Transverse colon (tissue), 4 donors: ENCODE results near the gene ABCD1. TPM values are rescaled to one million over a fixed set of nuclear protein-coding genes. Genes with fewer than 3 reads are reported as not detected.
"Not testable (repeated sequence)": the region's sequence is repeated elsewhere in the genome, so short reads cannot be mapped to it uniquely, and the experiment has no call there.

Experiments used
- DNase-seq: peaks from one replicate; pipeline ENCODE4 v3.0.0-alpha.2; 2019
- H3K27ac ChIP-seq, 4 donors: fragments of 200-600 bp; sonication (generic); 2 replicates each; pipeline ENCODE4 v1.5.1; 2016 to 2018; ENCODE audit warnings: inconsistent platforms in 4 of 4
- H3K27me3 ChIP-seq: fragments of 200-600 bp; sonication (generic); 2 replicates; pipeline ENCODE4 v1.5.1; 2017; ENCODE audit warnings: inconsistent platforms
- H3K36me3 ChIP-seq, 4 donors: fragments of 200-600 bp; sonication (generic); 2 replicates each; pipeline ENCODE4 v1.5.1; 2017 to 2019; ENCODE audit warnings: inconsistent platforms in 4 of 4
- H3K4me1 ChIP-seq, 4 donors: fragments of 200-600 bp; sonication (generic); 2 replicates each; pipeline ENCODE4 v1.5.1; 2017 to 2020; ENCODE audit warnings: inconsistent platforms in 4 of 4
- H3K4me3 ChIP-seq, 4 donors: fragments of 200-600 bp; sonication (generic); 1 replicate in 1 of 4; 2 replicates in 3 of 4; pipeline versions ENCODE4 v1.5.1 to v1.6.1; 2017 to 2019; ENCODE audit warnings: inconsistent platforms in 4 of 4
- H3K9me3 ChIP-seq, 2 donors: fragments of 200-600 bp; sonication (generic); 2 replicates each; pipeline ENCODE4 v1.5.1; 2017 to 2019; ENCODE audit warnings: inconsistent platforms in 2 of 2
- CTCF ChIP-seq, 5 experiments: fragments of 200-600 bp in 3 of 5; fragments of 450-650 bp in 2 of 5; sonication (generic) in 3 of 5; IDR thresholded peaks; 1 replicate in 2 of 5; 2 replicates in 3 of 5; pipeline ENCODE4 v1.5.1; 2016 to 2017; ENCODE audit warnings: antibody characterized with exemption in 5 of 5, inconsistent platforms in 3 of 5, mild to moderate bottlenecking in 2 of 5, moderate library complexity in 1 of 5
- EP300 ChIP-seq: sonication (generic); formaldehyde crosslinking; IDR thresholded peaks from one replicate; pipeline ENCODE4 v1.6.1; 2017; ENCODE audit warnings: antibody characterized with exemption, low read depth
- POLR2A ChIP-seq: fragments of 450-650 bp; IDR thresholded peaks from one replicate; pipeline ENCODE4 v1.6.1; 2016; ENCODE audit warnings: antibody characterized with exemption, mild to moderate bottlenecking, moderate library complexity
- POLR2AphosphoS5 ChIP-seq, 3 donors: sonication (generic); formaldehyde crosslinking; IDR thresholded peaks; one replicate each; pipeline ENCODE4 v1.6.1; 2016; ENCODE audit warnings: antibody characterized with exemption in 3 of 3
- WGBS, 2 donors: methylation state at CpG; one replicate each; pipeline ENCODE4 v1.1.5; 2018; ENCODE audit warnings: low coverage in 1 of 2; 5-methylcytosine and 5-hydroxymethylcytosine counted together
- in situ Hi-C, 4 donors: fragments of 200-750 bp; cut with MboI; loops; one replicate each; pipeline versions ENCODE4 v1.15.0 to v1.15.1; 2017; ENCODE audit warnings: low sequenced_read_pairs in 3 of 4, low pct_ligation_motif_present in 1 of 4, low pct_unique_long_range_greater_than_20kb in 1 of 4
- intact Hi-C: fragments of 100-400 bp; cut with DNase I; formaldehyde crosslinking; loops from one replicate; pipeline ENCODE4 v1.15.1; 2023; ENCODE audit warnings: low total_unique reads
- total RNA-seq, 4 donors: library from RNA; depleted of rRNA; stranded (reverse); fragments of >200 nt; gene quantifications; one replicate each; pipeline ENCODE4 v1.1.0, GENCODE V29; 2016

ABCD1 gene
- total RNA-seq, 4 donors from 2014 or later = 7.0 to 50.5 (median 18.1) TPM

DNA sequence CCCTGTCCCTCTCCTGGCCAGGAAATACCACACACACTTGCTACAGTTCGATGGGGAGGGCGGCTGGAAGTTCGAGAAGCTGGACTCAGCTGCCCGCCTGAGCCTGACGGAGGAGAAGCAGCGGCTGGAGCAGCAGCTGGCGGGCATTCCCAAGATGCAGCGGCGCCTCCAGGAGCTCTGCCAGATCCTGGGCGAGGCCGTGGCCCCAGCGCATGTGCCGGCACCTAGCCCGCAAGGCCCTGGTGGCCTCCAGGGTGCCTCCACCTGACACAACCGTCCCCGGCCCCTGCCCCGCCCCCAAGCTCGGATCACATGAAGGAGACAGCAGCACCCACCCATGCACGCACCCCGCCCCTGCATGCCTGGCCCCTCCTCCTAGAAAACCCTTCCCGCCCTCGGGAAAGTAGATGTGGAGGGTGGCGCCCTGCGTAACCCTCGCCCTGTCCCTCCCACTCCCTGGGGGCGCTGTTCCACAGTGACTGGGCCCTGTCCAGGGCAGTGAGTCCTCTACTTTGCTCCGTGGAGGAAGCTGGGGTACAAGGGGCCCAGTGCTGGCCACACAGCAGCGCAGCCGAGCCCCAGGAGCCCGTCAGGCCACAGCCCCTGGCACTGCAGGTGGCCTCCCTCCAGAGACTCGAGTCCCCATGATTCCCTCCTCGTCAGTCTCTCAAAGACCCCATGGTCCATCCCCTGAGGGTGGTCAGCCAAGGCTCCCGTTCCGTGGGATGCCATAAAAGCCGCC lies 19.0 kb downstream of the ABCD1 start:
- WGBS, 2 donors = 52% methylated on average over 31 of the region's 35 CpGs; no CpG with 5 or more reads in 1 of the 2 donors
- intact Hi-C loops = not testable (repeated sequence)

DNA sequence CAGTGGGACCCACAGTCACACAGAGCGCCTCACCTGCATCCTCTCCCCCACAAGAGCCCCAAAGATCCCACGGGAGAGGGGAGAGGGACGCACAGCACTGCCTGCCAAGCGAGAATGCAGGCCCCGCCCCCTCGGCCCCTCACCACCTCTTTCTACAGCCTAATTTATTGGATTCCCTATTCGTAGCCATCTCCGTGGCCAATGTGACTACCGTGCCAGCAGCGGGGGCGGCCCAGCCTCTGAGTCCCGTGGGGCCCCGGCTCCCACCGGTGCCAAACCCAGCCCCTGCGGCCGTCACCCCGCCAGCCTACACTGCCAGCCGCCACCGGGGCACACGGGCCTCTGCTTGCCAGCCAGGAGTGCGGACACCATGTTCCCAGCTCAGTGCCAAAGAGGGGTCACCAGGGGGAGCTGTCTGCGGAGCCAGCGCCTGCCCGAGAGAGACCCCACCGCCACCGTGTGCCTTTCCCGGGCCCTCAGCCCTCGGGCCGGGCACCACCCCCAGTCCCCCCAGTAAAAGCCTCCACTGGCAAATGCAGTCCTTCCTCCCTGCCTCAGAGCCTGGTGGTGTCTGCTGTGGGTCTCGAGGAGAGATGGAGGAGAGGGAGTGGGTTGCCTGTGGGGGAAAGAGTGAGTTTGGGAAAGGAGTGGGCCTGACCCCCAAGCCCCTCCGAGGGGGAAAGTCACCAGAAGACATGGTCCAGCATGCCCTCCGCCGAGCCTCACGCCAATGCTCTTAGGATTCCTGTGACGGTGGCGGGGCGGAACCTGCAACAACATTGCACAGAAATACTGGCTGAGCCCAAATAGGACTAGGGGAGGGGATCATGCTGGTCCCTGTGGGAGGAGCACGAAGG lies 19.8 kb downstream of the ABCD1 start:
- TF ChIP-seq POLR2AphosphoS5 (IDR thresholded peaks at IDR 0.05) (no peak), EP300 (no peak), POLR2A (no peak), CTCF (IDR thresholded peaks at IDR 0.05) (peak in 2 of 5 experiments; percentile 1 to 20)
- WGBS, 2 donors = 36% methylated on average over 37 of the region's 38 CpGs; no CpG with 5 or more reads in 1 of the 2 donors
- Histone ChIP-seq H3K4me3 (peak overlapping the region in 2 of 4 donors; percentile 10 to 31), H3K4me1 (peaks cover 0 to 12% (median 9%) of the 10 kb centered on the region in 4 donors), H3K36me3 (no peaks in the 10 kb centered on the region), H3K27me3 (no peaks in the 10 kb centered on the region), H3K9me3 (no peaks in the 10 kb centered on the region), H3K27ac (peak overlapping the region; percentile 65 to 84 (median 75))
- no peak for DNase-seq
- in situ Hi-C loops (no loop called here), intact Hi-C loops (no loop called here)

More for the DNA sequence above, 19.0 kb downstream of the ABCD1 start:
- H3K9me3 ChIP-seq, H3K27me3 ChIP-seq, H3K36me3 ChIP-seq, in situ Hi-C loops: not testable (repeated sequence)
- Histone ChIP-seq H3K4me1 (peaks cover 0 to 12% (median 9%) of the 10 kb centered on the region in 4 donors), H3K27ac (peak overlapping the region; percentile 65 to 84 (median 75)), H3K4me3 (peak overlapping the region in 2 of 4 donors; percentile 10 to 31)
- TF ChIP-seq POLR2A = peak; percentile 56
- TF ChIP-seq CTCF (IDR thresholded peaks at IDR 0.05) = peak in 1 of 5 experiments; percentile 31
- TF ChIP-seq POLR2AphosphoS5 (IDR thresholded peaks at IDR 0.05) = peak in 2 of 3 donors; percentile 50 to 54
- peak; percentile 88 for DNase-seq

DNA sequence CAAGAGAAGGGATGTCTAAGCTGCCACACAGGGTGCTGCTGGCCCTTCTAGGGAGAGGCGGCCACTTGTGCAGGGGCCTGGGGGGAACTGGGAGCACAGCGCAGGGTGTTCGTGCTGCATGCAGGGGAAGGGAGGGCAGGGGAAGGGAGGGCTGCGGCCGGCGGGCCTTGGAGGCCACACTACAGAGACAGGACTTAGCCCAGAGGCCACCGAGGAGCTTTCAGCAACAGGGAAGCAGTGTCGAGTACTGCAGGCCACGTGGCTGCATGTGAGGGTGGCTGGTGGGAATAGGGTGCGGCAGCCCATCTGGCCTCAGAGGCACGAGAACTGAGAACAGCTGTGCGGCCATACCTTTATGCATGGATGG lies 20.4 kb downstream of the ABCD1 start:
- WGBS, 2 donors = 54% methylated on average over 12 of the region's 12 CpGs; no CpG with 5 or more reads in 1 of the 2 donors
- H3K27ac ChIP-seq, H3K4me3 ChIP-seq, intact Hi-C loops, DNase-seq, H3K36me3 ChIP-seq, in situ Hi-C loops, H3K27me3 ChIP-seq, H3K9me3 ChIP-seq: not testable (repeated sequence)
- peaks cover 0 to 12% (median 9%) of the 10 kb centered on the region in 4 donors for H3K4me1 ChIP-seq

DNA sequence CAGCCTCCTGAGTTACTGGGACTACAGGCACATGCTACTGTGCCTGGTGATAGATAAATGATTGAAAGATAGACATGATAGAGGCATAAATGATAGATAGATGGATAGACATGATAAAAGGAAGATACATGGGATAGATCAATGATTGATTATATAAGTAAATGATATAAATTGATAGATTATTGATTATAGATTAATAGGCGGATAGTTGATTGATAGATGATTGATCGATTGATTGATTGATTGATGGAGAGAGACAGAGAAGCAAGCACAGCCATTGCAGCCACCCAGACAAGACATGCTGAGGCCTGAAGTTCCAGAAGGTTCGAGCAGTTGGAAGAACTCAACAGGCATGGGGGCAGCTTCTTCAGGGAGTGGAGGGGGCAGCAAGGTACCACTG lies 21.7 kb downstream of the ABCD1 start:
- no peaks in the 10 kb centered on the region for H3K27me3 ChIP-seq
- intact Hi-C loops (no loop called here), in situ Hi-C loops (no loop called here)
- no peak overlapping the region for H3K4me3 ChIP-seq
- no peak for TF ChIP-seq CTCF (IDR thresholded peaks at IDR 0.05)
- 82% methylated on average over 3 of the region's 3 CpGs; no CpG with 5 or more reads in 1 of the 2 donors for WGBS, 2 donors
- no peaks in the 10 kb centered on the region for H3K9me3 ChIP-seq
- no peaks in the 10 kb centered on the region for H3K36me3 ChIP-seq
- no peak for DNase-seq
- H3K27ac ChIP-seq = no peak overlapping the region
- H3K4me1 ChIP-seq = peaks cover 0 to 12% (median 9%) of the 10 kb centered on the region in 4 donors

- peaks cover 0 to 12% (median 9%) of the 10 kb centered on the region in 4 donors for H3K4me1 ChIP-seq
- DNase-seq, H3K4me3 ChIP-seq, H3K9me3 ChIP-seq, H3K36me3 ChIP-seq, H3K27me3 ChIP-seq, intact Hi-C loops, in situ Hi-C loops, H3K27ac ChIP-seq: not testable (repeated sequence)
- 59% methylated on average over 6 of the region's 6 CpGs; no CpG with 5 or more reads in 1 of the 2 donors for WGBS, 2 donors
Observed at GRCh38 chrX:153746991-153747390, 22.3 kb downstream of the ABCD1 start.

DNA sequence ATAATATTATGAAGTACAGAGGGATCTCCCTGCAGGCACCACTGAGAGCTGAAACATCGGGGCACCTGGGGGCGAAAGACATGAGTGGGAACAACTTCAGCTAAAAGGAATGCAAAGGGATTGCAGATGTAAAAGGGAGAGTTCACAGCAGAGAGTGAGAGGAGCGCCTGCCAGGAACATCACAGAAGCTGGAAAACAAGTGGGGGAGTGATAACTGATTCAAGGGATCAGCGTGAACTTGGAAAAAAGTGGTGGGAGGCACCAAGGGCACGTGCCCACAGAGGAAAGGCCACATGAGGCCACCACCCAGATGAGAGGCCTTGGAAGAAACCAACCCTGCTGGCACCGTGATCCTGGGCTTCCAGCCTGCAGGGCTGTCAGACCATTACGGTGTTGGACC lies 24.4 kb downstream of the ABCD1 start:
- H3K4me1 ChIP-seq, in situ Hi-C loops, H3K4me3 ChIP-seq, H3K27me3 ChIP-seq, DNase-seq, H3K36me3 ChIP-seq, H3K9me3 ChIP-seq, intact Hi-C loops, H3K27ac ChIP-seq: not testable (repeated sequence)
- WGBS, 2 donors = 72 to 91% methylated on average over 2 to 7 of the region's 7 CpGs
